Psoas muscle (tissue), 8 donors: ENCODE measurements around the gene RANBP9. TPM values are rescaled to one million over a fixed set of nuclear protein-coding genes. Genes with fewer than 3 reads are reported as not detected.

Source experiments
- ATAC-seq, 4 donors: fragments of 200-7000 bp; cut with Tn5 transposase; one replicate each; pipeline ENCODE4 v1.9.1; 2020; ENCODE audit warnings: moderate library complexity in 3 of 4, mild to moderate bottlenecking in 2 of 4
- DNase-seq, 2 donors: peaks; one replicate each; pipeline ENCODE4 v3.0.0-alpha.2; 2020
- H3K27ac ChIP-seq: fragments of 200-600 bp; one replicate; pipeline ENCODE4 v1.8.0; 2022
- H3K27me3 ChIP-seq, 3 donors: fragments of 200-600 bp in 1 of 3; one replicate each; pipeline versions ENCODE4 v1.6.1 to v1.8.0; 2013 to 2022; ENCODE audit warnings: low read length in 2 of 3, mild to moderate bottlenecking in 2 of 3, moderate library complexity in 1 of 3; ENCODE audit not compliant: insufficient read depth in 3 of 3
- H3K36me3 ChIP-seq, 2 donors: fragments of 200-600 bp in 1 of 2; one replicate each; pipeline versions ENCODE4 v1.6.1 to v1.8.0; 2013 to 2022; ENCODE audit warnings: low read depth in 1 of 2, mild to moderate bottlenecking in 1 of 2, moderate library complexity in 1 of 2; ENCODE audit not compliant: insufficient read depth in 1 of 2
- H3K4me1 ChIP-seq: fragments of 200-600 bp; one replicate; pipeline ENCODE4 v1.8.0; 2022
- H3K4me3 ChIP-seq: fragments of 200-600 bp; one replicate; pipeline ENCODE4 v1.8.0; 2022; ENCODE audit warnings: mild to moderate bottlenecking
- H3K9me3 ChIP-seq: fragments of 200-600 bp; one replicate; pipeline ENCODE4 v1.8.0; 2022
- WGBS, 3 donors: extraction: QIAGEN DNeasy Blood & Tissue Kit; methylation state at CpG; one replicate each; pipeline versions ENCODE4 v1.1.6 to v1.1.7; 2013; 5-methylcytosine and 5-hydroxymethylcytosine counted together
- intact Hi-C, 2 donors: fragments of 100-400 bp; cut with DNase I; formaldehyde crosslinking; loops; one replicate each; pipeline versions ENCODE4 v1.11.0 to v1.14.2; 2022
- polyA plus RNA-seq, 3 donors: library from polyadenylated mRNA; stranded (reverse); fragments of 200-250 nt; gene quantifications; one replicate each; pipeline ENCODE4 v1.2.3, GENCODE V29; 2013
- total RNA-seq, 4 donors: library from RNA; stranded (reverse); fragmentation: NEBNext Ultra II Directional in 2 of 4; extraction: Animal tissue kit (Norgen Biotek cat#: 25700) in 2 of 4; gene quantifications; one replicate each; pipeline versions ENCODE4 v1.2.1 to v1.2.4, GENCODE V29; 2021 to 2023
- TF ChIP-seq, protein P1 (sequence below): fragments of 200-600 bp; IDR thresholded peaks from one replicate; pipeline ENCODE4 v1.8.0; 2022; ENCODE audit warnings: antibody characterized with exemption
- donor health status: healthy with polysubstance abuse.
- donor health status: DM: no; HTN: no; CAD: no; lungs with moderate emphysema.
- donor health status: Bipolar disorder and iron deficiency.
- donor health status: healthy.
- donor health status: DM: yes; HTN: yes; CAD: no.
- donor health status: DM: no; HTN: no; CAD: no.
- donor health status: DM: no; HTN: no; CAD: no.
- donor health status: DM: yes; HTN: yes; CAD: no.

Gene RANBP9
- total and polyA plus RNA-seq, 7 donors = 22.3 to 72.6 (median 53.0) TPM

DNA sequence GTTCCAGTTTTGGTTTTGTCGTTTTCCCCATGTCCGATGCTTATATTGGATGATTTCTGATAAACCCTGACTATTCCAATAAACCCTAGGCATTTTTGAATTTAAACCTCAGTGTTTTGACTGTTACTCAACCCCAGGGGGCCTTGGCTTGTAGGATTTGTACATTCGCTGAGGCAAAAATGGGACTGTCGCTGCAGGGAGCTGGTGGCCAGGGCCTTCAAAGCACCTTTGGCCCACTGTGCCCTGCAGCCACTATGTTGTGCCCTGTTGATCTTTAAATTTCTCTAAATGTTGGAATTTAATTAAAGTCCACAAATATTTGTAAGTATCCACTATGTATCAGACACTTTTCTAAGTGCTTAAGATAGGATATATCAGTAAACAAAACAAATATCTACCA is 106.0 kb downstream of the RANBP9 start:
- Histone ChIP-seq H3K4me3 (no peak overlapping the region), H3K27me3 (no peaks in the 10 kb centered on the region), H3K9me3 (no peaks in the 10 kb centered on the region), H3K4me1 (no peaks in the 10 kb centered on the region), H3K27ac (no peak overlapping the region), H3K36me3 (peaks cover 14 to 91% of the 10 kb centered on the region in 2 donors)
- no peak for DNase-seq
- WGBS, 3 donors = 87 to 91% (median 90%) methylated on average over 4 of the region's 4 CpGs
- intact Hi-C loops = no loop called here
- ATAC-seq = no peak
- TF ChIP-seq, protein P1, sequence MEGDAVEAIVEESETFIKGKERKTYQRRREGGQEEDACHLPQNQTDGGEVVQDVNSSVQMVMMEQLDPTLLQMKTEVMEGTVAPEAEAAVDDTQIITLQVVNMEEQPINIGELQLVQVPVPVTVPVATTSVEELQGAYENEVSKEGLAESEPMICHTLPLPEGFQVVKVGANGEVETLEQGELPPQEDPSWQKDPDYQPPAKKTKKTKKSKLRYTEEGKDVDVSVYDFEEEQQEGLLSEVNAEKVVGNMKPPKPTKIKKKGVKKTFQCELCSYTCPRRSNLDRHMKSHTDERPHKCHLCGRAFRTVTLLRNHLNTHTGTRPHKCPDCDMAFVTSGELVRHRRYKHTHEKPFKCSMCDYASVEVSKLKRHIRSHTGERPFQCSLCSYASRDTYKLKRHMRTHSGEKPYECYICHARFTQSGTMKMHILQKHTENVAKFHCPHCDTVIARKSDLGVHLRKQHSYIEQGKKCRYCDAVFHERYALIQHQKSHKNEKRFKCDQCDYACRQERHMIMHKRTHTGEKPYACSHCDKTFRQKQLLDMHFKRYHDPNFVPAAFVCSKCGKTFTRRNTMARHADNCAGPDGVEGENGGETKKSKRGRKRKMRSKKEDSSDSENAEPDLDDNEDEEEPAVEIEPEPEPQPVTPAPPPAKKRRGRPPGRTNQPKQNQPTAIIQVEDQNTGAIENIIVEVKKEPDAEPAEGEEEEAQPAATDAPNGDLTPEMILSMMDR = no peak

DNA sequence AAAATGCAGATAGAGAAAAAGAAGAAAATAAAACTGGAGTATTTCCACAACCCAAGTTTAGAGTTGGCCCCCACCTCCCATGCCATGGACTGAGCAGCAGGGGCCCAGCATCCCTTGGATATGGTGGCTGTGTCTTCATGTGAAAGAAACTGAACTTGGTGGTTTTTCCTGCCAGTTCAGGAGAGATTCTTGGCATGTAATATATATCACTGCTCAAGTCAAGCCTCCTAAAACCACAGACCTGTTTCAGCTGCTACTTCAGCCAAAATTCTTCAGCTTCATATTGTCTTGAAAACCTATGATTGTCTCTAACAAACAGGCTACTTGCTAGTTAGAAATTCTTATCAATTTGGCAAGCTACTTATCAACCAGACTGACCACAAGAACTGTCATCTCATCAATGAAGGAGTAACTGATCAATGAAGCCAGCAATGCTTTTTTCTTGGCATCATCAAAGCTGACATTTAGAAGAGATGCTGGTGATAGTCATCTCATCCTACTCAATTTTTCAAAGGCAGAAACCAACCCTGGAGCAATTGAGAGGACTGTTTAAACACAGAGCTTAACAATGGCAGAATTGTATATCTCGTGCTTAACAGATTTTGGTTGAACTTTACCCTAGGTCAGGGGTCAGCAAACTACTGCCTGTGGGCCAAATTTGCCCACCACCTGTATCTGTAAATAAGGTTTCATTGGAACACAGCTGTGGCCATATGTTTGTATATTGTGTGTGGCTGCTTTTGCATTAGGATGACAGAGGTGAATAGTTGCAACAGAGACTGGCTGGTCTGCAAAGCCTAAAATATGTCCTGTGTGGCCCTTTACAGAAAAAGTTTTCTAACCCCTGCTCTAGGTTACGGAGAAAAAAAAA is 106.9 kb downstream of the RANBP9 start:
- Histone ChIP-seq H3K4me1 (no peaks in the 10 kb centered on the region), H3K27me3 (no peaks in the 10 kb centered on the region), H3K4me3 (no peak overlapping the region), H3K36me3 (peaks cover 16 to 91% of the 10 kb centered on the region in 2 donors), H3K9me3 (no peaks in the 10 kb centered on the region), H3K27ac (no peak overlapping the region)
- TF ChIP-seq, protein P1 = no peak
- WGBS, 3 donors = 82 to 88% (median 88%) methylated on average over 2 of the region's 2 CpGs
- intact Hi-C loops = no loop called here
- ATAC-seq (no peak), DNase-seq (no peak)

DNA sequence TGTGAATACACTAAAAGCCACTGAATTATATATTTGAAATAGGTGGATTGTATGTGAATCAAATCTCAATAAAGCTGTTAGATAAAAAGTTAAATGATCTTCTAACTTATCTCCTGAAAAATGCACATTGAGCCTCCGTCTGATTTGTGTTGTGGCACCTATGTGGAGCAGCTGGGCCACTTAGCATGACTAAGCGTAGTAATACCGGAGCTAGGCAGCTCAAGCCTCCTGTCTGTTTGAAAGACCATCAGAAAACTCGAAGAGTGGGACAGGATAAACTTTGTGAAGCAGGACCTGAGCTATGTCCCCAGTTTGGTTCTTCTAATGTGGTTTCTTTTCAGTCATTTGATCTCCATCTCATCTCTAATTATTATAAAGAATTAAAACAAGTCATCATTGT is 107.5 kb downstream of the RANBP9 start:
- peaks cover 16 to 92% of the 10 kb centered on the region in 2 donors for H3K36me3 ChIP-seq

DNA sequence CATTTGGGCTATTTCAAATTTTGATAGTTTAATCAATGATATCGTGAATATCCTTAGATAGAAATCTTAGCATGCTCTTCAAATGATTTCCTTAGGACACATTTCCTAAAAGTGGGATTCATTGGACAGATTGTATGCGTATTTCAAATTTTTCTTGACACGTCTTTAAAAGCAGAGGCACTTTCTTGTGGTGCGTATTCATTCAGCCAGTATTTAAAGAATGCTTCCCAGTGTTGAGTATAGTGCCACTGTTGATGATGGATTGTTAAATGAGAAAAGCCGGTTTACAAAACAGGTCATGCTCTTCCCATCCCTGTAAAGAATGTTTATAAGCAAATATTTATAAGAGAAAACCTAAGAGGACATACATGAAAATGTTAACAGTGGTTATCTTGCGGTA is 111.6 kb downstream of the RANBP9 start:
- Histone ChIP-seq H3K4me3 (no peak overlapping the region), H3K4me1 (no peaks in the 10 kb centered on the region), H3K36me3 (peaks cover 11 to 95% of the 10 kb centered on the region in 2 donors), H3K27me3 (no peaks in the 10 kb centered on the region), H3K27ac (no peak overlapping the region), H3K9me3 (no peaks in the 10 kb centered on the region)
- intact Hi-C loops = no loop called here
- ATAC-seq = no peak
- no peak for DNase-seq
- TF ChIP-seq, protein P1 = no peak
- 94 to 98% (median 95%) methylated on average over 6 of the region's 6 CpGs for WGBS, 3 donors

More for the DNA sequence above, 107.5 kb downstream of the RANBP9 start:
- Histone ChIP-seq H3K27ac (no peak overlapping the region), H3K9me3 (no peaks in the 10 kb centered on the region), H3K4me1 (no peaks in the 10 kb centered on the region), H3K27me3 (no peaks in the 10 kb centered on the region), H3K4me3 (no peak overlapping the region)
- ATAC-seq = no peak
- intact Hi-C loops = no loop called here
- no peak for DNase-seq
- TF ChIP-seq, protein P1 = no peak
- WGBS, 3 donors = 86 to 87% (median 87%) methylated on average over 4 of the region's 4 CpGs
